Choroid plexus epithelial cell (primary cell): ENCODE measurements around the gene NBAS.

ENCODE experiments used
- DNase-seq: peaks from one replicate; pipeline ENCODE4 v3.0.0-alpha.2; 2010; ENCODE audit warnings: low read depth
- H3K4me3 ChIP-seq: 2 replicates; pipeline ENCODE4 v1.5.1; 2011; ENCODE audit warnings: low read depth, mild to moderate bottlenecking, control low read depth, low read length, moderate library complexity
- CTCF ChIP-seq: conservative IDR thresholded peaks from 2 replicates; pipeline ENCODE4 v1.5.1; 2011; ENCODE audit warnings: low read depth, mild to moderate bottlenecking, control low read depth, inconsistent platforms, low read length, moderate library complexity

NBAS gene

GRCh38 chr2:15605721-15606120 lies 44.6 kb upstream of the NBAS start:
- no peak for TF ChIP-seq CTCF
- H3K4me3 ChIP-seq = no peak overlapping the region
- DNase-seq = no peak

GRCh38 chr2:15603948-15604347 lies 42.8 kb upstream of the NBAS start:
- H3K4me3 ChIP-seq = no peak overlapping the region
- no peak for TF ChIP-seq CTCF
- DNase-seq = no peak

DNA sequence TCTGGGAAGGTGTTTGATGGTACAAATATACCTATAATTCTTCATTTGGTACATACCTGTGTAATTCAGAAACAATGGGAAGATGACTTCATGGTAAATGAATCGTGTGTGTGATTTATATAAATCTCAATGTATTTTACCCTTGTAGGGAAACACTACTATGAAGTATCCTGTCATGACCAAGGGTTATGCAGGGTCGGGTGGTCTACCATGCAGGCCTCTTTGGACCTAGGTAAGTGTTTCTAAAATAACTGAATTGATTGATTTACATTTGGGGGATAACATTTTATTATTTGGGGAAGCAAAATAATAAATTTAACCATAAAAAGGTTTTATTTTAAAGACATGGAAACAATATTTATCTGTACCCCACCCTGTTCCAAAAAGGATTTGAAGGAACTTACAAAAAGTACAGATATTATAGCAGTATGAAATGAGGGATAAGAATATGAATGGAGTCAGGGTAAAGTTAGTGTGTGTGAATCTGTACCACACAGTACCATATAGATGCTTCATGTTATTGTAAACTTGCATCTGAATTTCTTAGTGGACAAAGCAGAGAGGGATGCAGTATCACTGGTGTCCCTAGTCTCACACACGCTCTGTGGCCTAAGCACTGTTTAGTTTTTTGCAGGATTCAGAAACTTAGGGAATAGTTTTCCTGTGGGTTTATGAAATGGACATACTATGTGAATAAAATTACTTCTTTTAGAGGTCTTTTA lies 42.1 kb upstream of the NBAS start:
- no peak overlapping the region for H3K4me3 ChIP-seq
- DNase-seq = no peak
- TF ChIP-seq CTCF = no peak

DNA sequence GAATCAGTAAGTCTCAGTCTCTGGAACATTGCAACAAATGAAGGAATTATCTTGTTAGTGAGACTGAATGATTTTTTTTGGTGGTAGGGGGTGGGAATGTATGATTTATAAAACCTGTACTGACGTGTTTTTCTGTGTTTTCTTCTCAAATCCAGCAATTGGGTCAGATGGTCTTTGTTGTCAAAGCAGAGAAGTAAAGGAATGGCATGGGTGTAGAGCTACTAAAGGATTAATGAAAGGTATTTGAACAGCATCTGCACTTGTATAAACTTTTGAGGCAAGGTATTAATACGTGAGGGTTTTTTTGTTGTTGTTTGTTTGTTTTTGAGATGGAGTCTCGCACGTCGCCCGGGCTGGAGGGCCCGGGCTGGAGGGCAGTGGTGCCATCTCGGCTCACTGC lies 41.3 kb upstream of the NBAS start:
- H3K4me3 ChIP-seq = no peak overlapping the region
- DNase-seq = no peak
- no peak for TF ChIP-seq CTCF

DNA sequence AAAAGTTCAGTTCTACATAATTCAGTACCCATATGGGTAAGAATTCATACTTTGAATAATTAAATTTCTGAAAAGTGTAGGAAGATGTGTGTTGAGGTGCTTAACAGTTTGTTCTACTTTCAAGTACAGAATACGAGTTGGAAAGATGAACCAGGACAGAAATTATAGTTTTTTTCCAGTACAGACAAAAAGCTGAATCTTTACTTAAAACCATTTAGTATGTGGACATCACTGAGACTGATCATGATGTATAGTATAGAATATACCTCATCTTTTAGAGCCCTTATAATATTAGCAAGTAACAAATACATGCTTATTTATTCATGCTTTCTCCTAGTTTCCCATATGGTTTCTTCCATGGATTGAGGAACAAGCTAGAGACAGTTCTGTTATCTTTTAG lies 40.5 kb upstream of the NBAS start:
- H3K4me3 ChIP-seq = no peak overlapping the region
- TF ChIP-seq CTCF = no peak
- no peak for DNase-seq

DNA sequence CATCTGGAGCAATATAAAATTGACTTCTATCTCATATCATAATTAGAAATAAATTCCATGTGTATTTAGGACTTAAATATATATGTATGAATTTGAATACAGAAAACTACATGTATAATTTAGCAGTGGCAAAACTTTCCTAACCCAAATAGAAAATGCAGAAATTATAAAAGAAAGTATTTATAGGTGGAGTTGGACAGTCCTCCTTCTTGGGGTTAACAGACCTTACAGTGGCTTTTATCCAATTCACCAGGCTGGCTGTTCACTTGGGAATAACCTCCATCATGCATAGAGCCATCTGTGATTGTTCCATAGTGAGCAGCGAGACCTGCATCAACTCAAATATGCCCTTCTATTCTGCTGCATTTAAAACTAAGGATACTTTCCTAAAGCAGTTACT lies 38.9 kb upstream of the NBAS start:
- DNase-seq = no peak
- no peak overlapping the region for H3K4me3 ChIP-seq

More for the DNA sequence above, 38.9 kb upstream of the NBAS start:
- no peak for TF ChIP-seq CTCF
